ENCODE measurements around the gene CD83.

CD83 gene

GRCh38 chr6:14126191-14126590, 8.6 kb downstream of the CD83 start:
- no peak overlapping the region for H3K27ac ChIP-seq
- TF ChIP-seq CTCF (conservative IDR thresholded peaks at IDR 0.05), result no peak

DNA sequence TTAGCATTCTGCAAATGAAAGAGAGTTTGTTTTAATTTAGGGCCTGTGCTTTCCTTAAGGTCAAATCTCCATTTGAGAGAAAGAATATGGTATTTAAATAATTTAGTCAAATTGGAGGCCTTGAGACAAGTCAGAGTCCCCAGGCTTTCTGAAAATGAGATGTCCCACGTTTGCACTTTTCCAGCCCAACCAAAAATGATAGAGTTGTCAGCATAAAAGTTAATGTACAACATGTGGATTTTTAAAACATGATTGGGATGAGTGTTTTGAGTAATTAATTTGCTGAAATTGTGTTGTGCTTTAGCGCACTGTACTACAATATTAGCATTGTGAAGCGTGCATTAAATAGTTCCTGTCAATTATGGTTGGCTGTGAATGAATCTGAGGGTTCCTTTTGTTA, 10.0 kb downstream of the CD83 start:
- no peak for TF ChIP-seq CTCF (conservative IDR thresholded peaks at IDR 0.05)
- no peak overlapping the region for H3K27ac ChIP-seq

- TF ChIP-seq CTCF (conservative IDR thresholded peaks at IDR 0.05), result no peak
- no peak overlapping the region for H3K27ac ChIP-seq
Measured at GRCh38 chr6:14128012-14128411, 10.4 kb downstream of the CD83 start.

DNA sequence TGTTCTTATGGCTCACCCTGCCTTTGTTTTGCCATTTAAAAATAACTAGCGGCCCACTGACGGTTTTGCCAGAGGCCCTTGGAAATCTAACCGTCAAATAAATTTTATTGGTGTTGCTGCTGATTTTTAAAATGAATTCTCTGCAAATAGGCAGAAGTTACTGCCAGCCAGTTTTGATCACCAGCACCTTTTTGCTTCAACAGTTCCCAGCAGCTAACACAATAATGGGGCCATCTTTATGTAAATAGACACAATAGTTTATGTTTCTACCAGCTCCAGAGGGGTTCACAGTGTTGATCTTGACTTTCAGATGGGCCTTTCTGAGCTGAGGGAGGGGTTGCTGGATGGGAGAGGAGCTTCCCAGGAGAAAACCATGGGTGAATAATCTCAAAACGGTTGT, 11.2 kb downstream of the CD83 start:
- H3K27ac ChIP-seq, result no peak overlapping the region

GRCh38 chr6:14129575-14129974, 12.0 kb downstream of the CD83 start:
- TF ChIP-seq CTCF (conservative IDR thresholded peaks at IDR 0.05), result peak; percentile 55
- H3K27ac ChIP-seq, result no peak overlapping the region

More for the DNA sequence above, 11.2 kb downstream of the CD83 start:
- TF ChIP-seq CTCF (conservative IDR thresholded peaks at IDR 0.05), result no peak

DNA sequence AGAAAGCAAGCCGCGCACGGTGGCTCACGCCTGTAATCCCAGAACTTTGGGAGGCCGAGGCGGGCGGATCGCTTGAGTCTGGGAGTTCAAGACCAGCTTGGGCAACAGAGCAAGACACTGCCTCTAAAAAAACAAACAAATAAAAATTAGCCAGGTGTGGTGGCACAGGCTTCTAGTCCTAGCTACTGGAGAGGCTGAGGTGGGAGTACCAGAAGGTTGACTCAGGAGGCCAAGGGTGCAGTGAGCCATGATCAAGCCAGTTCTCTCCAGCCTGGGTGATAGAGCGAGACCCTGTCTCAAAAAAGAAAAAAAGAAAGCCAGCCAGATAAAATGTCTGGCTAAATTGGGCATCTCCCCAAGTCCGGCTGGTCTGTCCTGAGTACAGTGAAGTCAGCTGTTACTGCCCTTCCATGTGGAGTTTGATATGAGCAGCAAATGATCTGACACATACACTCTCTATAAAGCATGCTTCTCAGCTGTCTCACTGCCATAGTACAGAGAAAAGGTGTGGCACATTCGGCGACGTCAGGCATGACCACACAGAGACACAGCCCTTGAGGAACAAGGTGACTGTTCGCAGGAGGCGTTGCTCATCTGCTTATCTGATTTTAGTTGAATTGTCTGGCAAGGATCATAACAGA, 13.0 kb downstream of the CD83 start:
- no peak overlapping the region for H3K27ac ChIP-seq
- no peak for TF ChIP-seq CTCF (conservative IDR thresholded peaks at IDR 0.05)

DNA sequence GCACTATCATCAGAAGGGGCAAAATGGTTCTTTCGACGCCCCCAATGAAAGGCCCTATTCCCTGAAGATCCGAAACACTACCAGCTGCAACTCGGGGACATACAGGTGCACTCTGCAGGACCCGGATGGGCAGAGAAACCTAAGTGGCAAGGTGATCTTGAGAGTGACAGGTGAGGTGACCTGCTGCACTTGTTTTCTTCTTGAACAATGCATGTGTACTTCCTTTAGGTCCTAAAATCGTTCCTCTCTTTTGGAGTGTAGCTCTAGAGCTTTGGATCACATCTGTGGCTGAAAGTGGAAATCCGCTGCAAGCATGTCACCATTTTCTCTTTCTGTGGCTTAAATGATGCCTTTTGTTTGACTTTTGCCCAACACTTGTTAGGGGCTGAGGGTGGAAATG, 14.0 kb downstream of the CD83 start:
- H3K27ac ChIP-seq, result no peak overlapping the region
- no peak for TF ChIP-seq CTCF (conservative IDR thresholded peaks at IDR 0.05)

All from VCaP (cell line).